Measurements from ENCODE around the gene DYNAP.

- no peak for TF ChIP-seq CTCF (IDR thresholded peaks at IDR 0.05; ENCODE audit: insufficient read depth, low read depth, low read length)
- TF ChIP-seq EZH2 (IDR thresholded peaks at IDR 0.05; ENCODE audit: insufficient read depth, low read length), result no peak
Measured at GRCh38 chr18:54555286-54555685, 35.8 kb upstream of the DYNAP start.

All from astrocyte (in vitro differentiated cells and primary cell).